NCI-H1092 treated with DMSO at 0.1 percent for 48 hours (cell line): ENCODE measurements around the gene ATP11A.

Source experiments
- DNase-seq: peaks from one replicate; lab custom pipeline; 2025; lab: John Stamatoyannopoulos, UW

ATP11A gene

GRCh38 chr13:112907871-112908331, 218.1 kb downstream of the ATP11A start:
- no peak for DNase-seq

- no peak for DNase-seq
Observed at GRCh38 chr13:112908342-112908741, 218.5 kb downstream of the ATP11A start.

- no peak for DNase-seq
Observed at GRCh38 chr13:112910016-112910415, 220.2 kb downstream of the ATP11A start.

GRCh38 chr13:112910616-112911280, 220.9 kb downstream of the ATP11A start:
- DNase-seq = no peak

- no peak for DNase-seq
Observed at GRCh38 chr13:112911285-112911701, 221.5 kb downstream of the ATP11A start.

GRCh38 chr13:112911883-112912282, 222.0 kb downstream of the ATP11A start:
- no peak for DNase-seq

GRCh38 chr13:112912726-112913440, 223.0 kb downstream of the ATP11A start:
- no peak for DNase-seq

- DNase-seq = no peak
Observed at GRCh38 chr13:112916296-112916695, 226.5 kb downstream of the ATP11A start.

- no peak for DNase-seq
Observed at GRCh38 chr13:112917056-112917664, 227.3 kb downstream of the ATP11A start.

- DNase-seq = no peak
Observed at GRCh38 chr13:112917737-112918136, 227.9 kb downstream of the ATP11A start.

- no peak for DNase-seq
Observed at GRCh38 chr13:112918266-112918665, 228.4 kb downstream of the ATP11A start.

GRCh38 chr13:112918746-112919145, 228.9 kb downstream of the ATP11A start:
- no peak for DNase-seq

- DNase-seq = no peak
Observed at GRCh38 chr13:112923962-112924361, 234.1 kb downstream of the ATP11A start.

GRCh38 chr13:112924365-112924764, 234.5 kb downstream of the ATP11A start:
- no peak for DNase-seq

GRCh38 chr13:112926003-112926402, 236.2 kb downstream of the ATP11A start:
- no peak for DNase-seq

GRCh38 chr13:112926993-112927392, 237.2 kb downstream of the ATP11A start:
- no peak for DNase-seq

- DNase-seq = no peak
Observed at GRCh38 chr13:112928020-112928971, 238.5 kb downstream of the ATP11A start.

GRCh38 chr13:112928972-112929782, 239.3 kb downstream of the ATP11A start:
- DNase-seq = peak; percentile 65

GRCh38 chr13:112929783-112930055, 239.9 kb downstream of the ATP11A start:
- DNase-seq = no peak

- DNase-seq = no peak
Observed at GRCh38 chr13:112930192-112930591, 240.4 kb downstream of the ATP11A start.
